Stimulated activated CD4-positive, alpha-beta T cell treated with anti-CD3 and anti-CD28 coated beads, Interleukin-1b, Interleukin-23, amount 100 ng/mL, for 4 hours (primary cell): ENCODE measurements around the gene SLC1A6.
"Not testable (repeated sequence)": the region's sequence is repeated elsewhere in the genome, so short reads cannot be mapped to it uniquely, and the experiment has no call there.

Experiments
- DNase-seq, 2 donors: peaks; one replicate each; pipeline ENCODE4 v3.0.0-alpha.2; 2020; ENCODE audit warnings: low read depth in 2 of 2

SLC1A6 gene

GRCh38 chr19:14979476-14980255 lies at the start of gene SLC1A6:
Gene SLC1A6 (minus strand): TSS chr19:14979864. CDS start chr19:14972910, 6,954 bp downstream.
- DNase-seq, result no peak

- no peak for DNase-seq
Observed at GRCh38 chr19:15028490-15028889, 48.8 kb upstream of the SLC1A6 start.

GRCh38 chr19:15025217-15025616 lies 45.6 kb upstream of the SLC1A6 start:
- DNase-seq, result no peak

GRCh38 chr19:15022752-15023151 lies 43.1 kb upstream of the SLC1A6 start:
- DNase-seq, result no peak

GRCh38 chr19:15021286-15022007 lies 41.8 kb upstream of the SLC1A6 start:
- DNase-seq, result no peak

- not testable (repeated sequence) for DNase-seq
Observed at GRCh38 chr19:15018836-15019235, 39.2 kb upstream of the SLC1A6 start.

GRCh38 chr19:15015946-15016542 lies 36.4 kb upstream of the SLC1A6 start:
- no peak for DNase-seq

- DNase-seq, result no peak
Observed at GRCh38 chr19:15014579-15014978, 34.9 kb upstream of the SLC1A6 start.

GRCh38 chr19:15010501-15011300 lies 31.0 kb upstream of the SLC1A6 start:
- no peak for DNase-seq

GRCh38 chr19:15008308-15008707 lies 28.6 kb upstream of the SLC1A6 start:
- DNase-seq, result no peak

- DNase-seq, result no peak
Observed at GRCh38 chr19:14997981-14998380, 18.3 kb upstream of the SLC1A6 start.

- DNase-seq, result no peak
Observed at GRCh38 chr19:14992780-14993179, 13.1 kb upstream of the SLC1A6 start.

- DNase-seq, result no peak
Observed at GRCh38 chr19:14985133-14985532, 5.5 kb upstream of the SLC1A6 start.

- DNase-seq, result no peak
Observed at GRCh38 chr19:14978161-14978776, 1.4 kb downstream of the SLC1A6 start.

- DNase-seq, result no peak
Observed at GRCh38 chr19:14977128-14977527, 2.5 kb downstream of the SLC1A6 start.

GRCh38 chr19:14974488-14974887 lies 5.2 kb downstream of the SLC1A6 start:
- no peak for DNase-seq

GRCh38 chr19:14972676-14973075 lies 7.0 kb downstream of the SLC1A6 start:
- DNase-seq, result no peak

- DNase-seq, result no peak
Observed at GRCh38 chr19:14971474-14971873, 8.2 kb downstream of the SLC1A6 start.

- DNase-seq, result no peak
Observed at GRCh38 chr19:14968247-14968646, 11.4 kb downstream of the SLC1A6 start.

- DNase-seq, result no peak
Observed at GRCh38 chr19:14961956-14962685, 17.5 kb downstream of the SLC1A6 start.

- DNase-seq, result no peak
Observed at GRCh38 chr19:14959263-14959662, 20.4 kb downstream of the SLC1A6 start.
